Measurements from ENCODE around the gene PFKP. TPM values are rescaled to one million over a fixed set of nuclear protein-coding genes. Genes with fewer than 3 reads are reported as not detected.

PFKP gene
- polyA plus RNA-seq, 4 donors: 13.1 to 34.8 (median 25.1) TPM

GRCh38 chr10:3068968-3069737, 1.8 kb downstream of the PFKP start:
- DNase-seq (ENCODE audit: low read depth in 4 of 4, low spot score in 3 of 4): no peak

GRCh38 chr10:3069876-3070275, 2.5 kb downstream of the PFKP start:
- no peak for DNase-seq (ENCODE audit: low read depth in 4 of 4, low spot score in 3 of 4)

GRCh38 chr10:3071405-3072198, 4.3 kb downstream of the PFKP start:
- no peak for DNase-seq (ENCODE audit: low read depth in 4 of 4, low spot score in 3 of 4)

DNA sequence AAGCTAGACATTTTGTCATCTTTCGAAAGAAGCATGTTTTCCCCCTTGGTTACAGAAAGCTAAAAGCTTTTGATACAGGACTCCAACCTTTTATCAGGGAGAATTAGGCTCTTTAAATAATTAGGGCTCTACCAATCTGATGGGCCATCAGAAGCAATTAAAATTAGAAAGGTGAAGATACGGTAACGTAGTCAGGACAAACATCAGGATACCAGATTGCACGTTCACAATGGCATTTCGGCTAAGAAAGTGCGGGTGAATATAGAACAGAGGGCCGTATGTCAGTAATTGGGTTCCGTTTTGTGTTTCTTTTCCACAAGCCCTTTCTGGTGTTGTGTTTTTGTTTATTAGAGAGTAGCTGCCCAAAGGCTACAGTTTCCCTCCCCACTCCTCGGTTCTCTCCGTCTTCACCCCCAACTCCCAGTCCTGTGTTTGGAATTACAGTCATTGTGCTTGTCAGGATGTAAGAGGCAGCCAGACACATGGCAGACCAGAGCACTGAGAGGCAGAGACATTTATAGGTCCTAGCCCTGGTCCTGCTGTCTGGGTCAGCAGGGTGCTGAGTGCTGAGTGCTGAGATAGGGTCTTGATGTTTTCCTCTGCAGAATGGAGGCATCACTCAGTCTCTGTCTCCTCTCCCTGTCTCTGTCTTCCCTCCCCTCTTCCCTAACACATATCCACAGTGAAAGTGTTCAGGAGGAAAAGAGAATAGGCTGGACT, 5.5 kb downstream of the PFKP start:
- no peak for DNase-seq (ENCODE audit: low read depth in 4 of 4, low spot score in 3 of 4)

- no peak for DNase-seq (ENCODE audit: low read depth in 4 of 4, low spot score in 3 of 4)
Measured at GRCh38 chr10:3074145-3074665, 6.9 kb downstream of the PFKP start.

DNA sequence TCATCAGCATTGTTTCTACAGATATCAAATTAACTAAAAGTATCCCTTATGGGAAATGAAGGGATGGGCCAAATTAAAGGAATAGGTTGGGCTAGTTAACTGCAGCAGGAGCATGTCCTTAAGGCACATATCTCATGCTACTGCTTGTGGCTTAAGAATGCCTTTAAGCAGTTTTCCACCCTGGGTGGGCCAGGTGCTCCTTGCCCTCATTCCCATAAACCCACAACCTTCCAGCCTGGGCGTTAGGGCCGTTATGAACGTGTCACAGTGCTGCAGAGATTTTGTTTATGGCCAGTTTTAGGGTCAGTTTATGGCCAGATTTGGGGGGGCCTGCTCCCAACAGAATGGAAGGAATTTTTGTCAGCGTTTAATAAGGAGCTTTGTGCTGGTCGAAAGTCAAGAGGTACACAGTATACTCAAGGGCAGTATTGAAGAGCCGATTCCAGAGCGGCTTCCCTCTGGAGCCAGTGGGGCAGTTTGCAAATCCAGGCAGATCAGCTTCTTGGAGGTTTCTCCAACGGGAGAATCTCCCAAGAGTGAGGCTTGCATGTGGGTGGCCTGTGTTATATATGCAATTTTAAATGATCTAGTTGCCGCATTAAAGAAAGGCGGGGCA, 7.7 kb downstream of the PFKP start:
- no peak for DNase-seq (ENCODE audit: low read depth in 4 of 4, low spot score in 3 of 4)

DNA sequence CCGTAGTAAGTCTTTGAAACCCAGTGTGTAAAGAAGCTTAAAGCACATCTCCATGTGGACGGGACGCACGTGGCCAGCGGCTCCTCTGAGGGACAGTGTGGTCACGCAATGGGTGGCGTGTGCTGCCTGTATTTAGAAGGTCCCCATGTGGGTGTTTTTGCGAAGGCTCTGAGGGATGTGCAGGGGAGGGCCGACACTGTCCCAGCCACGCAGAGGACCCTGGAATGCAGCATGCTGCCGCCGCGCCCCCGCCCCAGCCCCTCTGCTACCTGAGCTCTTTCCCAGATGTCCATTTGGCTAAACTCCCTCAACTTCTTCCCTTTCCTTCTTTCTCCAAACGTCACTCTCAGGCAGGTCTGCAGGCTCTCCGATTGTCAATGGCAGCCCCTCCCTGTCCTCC, 8.8 kb downstream of the PFKP start:
- DNase-seq (ENCODE audit: low read depth in 4 of 4, low spot score in 3 of 4): no peak

- no peak for DNase-seq (ENCODE audit: low read depth in 4 of 4, low spot score in 3 of 4)
Measured at GRCh38 chr10:3077509-3077908, 10.2 kb downstream of the PFKP start.

- DNase-seq (ENCODE audit: low read depth in 4 of 4, low spot score in 3 of 4): no peak
Measured at GRCh38 chr10:3077940-3078630, 10.7 kb downstream of the PFKP start.

DNA sequence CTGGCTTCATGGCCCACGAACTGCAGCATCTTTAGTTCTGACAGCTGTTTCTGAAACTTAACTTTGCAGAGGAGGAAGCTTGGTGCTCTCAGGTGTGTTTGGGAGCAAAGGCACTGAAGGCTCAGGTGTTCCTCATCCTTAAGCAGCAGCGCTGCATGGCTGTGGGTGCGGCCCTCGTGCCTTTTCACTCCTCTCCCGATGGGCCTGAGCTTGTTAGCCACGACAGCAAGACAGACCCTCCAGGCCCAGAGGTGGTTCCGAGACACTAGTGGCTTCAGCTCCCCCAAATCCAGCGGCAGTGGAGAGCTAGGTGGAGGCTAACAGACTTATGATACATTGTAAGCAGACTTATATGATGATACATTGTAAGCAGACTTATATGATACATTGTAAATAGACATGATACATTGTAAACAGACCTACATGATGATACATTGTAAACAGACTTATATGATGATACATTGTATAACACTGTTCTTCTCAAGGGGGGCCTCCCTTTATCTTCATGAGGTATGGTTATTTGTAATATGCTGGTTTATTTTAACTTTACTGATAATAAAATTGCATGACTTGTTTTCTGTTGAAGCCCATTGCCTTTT, 14.1 kb downstream of the PFKP start:
- DNase-seq (ENCODE audit: low read depth in 4 of 4, low spot score in 3 of 4): no peak

GRCh38 chr10:3082290-3082689, 14.9 kb downstream of the PFKP start:
- DNase-seq (ENCODE audit: low read depth in 4 of 4, low spot score in 3 of 4): no peak

GRCh38 chr10:3085785-3086567, 18.6 kb downstream of the PFKP start:
- no peak for DNase-seq (ENCODE audit: low read depth in 4 of 4, low spot score in 3 of 4)

DNA sequence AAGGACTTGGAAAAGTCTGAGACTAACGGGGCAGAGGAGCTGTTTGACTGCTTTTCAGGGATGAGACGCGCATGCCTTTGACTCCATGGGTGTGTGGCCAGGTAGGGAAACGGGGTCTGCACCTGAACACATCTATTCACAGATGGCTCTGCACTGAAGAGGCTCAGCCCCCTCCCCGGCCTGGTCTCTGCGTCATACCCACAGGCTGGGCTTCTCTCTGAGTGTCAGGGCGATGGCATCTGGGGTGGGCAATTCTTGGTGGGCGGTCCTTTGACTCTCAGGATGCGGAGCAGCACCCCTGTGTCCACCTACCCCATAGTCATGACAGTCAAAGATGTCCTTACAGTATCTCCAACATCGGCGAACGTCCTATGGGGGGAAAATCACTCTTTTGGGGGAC, 23.0 kb downstream of the PFKP start:
- DNase-seq (ENCODE audit: low read depth in 4 of 4, low spot score in 3 of 4): no peak

GRCh38 chr10:3090914-3091787, 23.8 kb downstream of the PFKP start:
- no peak for DNase-seq (ENCODE audit: low read depth in 4 of 4, low spot score in 3 of 4)

GRCh38 chr10:3091921-3092320, 24.6 kb downstream of the PFKP start:
- no peak for DNase-seq (ENCODE audit: low read depth in 4 of 4, low spot score in 3 of 4)

DNA sequence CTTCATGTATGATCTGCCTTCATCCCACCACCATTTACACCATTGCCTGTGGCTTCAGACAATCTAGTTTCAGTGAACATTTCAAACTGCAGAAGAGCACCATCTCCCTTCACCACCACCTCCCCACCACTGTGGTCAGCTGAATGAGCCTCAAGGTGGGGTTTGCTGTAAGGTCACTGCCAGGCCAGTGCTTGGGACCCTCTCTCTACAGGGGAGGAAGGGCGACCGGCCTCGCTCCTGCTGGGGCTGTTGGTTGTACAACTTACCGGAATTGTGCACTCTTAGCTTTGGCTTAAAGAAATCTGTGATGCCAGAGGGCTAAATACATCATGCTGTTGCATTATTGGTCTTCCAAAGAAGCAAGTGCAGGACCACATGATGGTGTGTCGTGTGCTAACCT, 26.6 kb downstream of the PFKP start:
- no peak for DNase-seq (ENCODE audit: low read depth in 4 of 4, low spot score in 3 of 4)

GRCh38 chr10:3094609-3095036, 27.3 kb downstream of the PFKP start:
- no peak for DNase-seq (ENCODE audit: low read depth in 4 of 4, low spot score in 3 of 4)
